SK-N-MC (cell line): Measurements from ENCODE around the gene GNAS-AS1.

Source experiments
- EZH2 ChIP-seq: fragments of 200-600 bp; sonication (generic); IDR thresholded peaks from one replicate; pipeline ENCODE4 v1.6.1; 2017; ENCODE audit warnings: antibody characterized with exemption
- FOXP2 ChIP-seq: optimal IDR thresholded peaks from 2 replicates; pipeline ENCODE3; 2011; ENCODE audit warnings: mild to moderate bottlenecking, moderate library complexity; ENCODE audit not compliant: insufficient read depth; ENCODE audit errors: extremely low read length, control extremely low read depth
- POLR2AphosphoS5 ChIP-seq: IDR thresholded peaks from 2 replicates; pipeline ENCODE4 v1.6.1; 2012; ENCODE audit warnings: mild to moderate bottlenecking, low read depth, low read length, borderline replicate concordance

DNA sequence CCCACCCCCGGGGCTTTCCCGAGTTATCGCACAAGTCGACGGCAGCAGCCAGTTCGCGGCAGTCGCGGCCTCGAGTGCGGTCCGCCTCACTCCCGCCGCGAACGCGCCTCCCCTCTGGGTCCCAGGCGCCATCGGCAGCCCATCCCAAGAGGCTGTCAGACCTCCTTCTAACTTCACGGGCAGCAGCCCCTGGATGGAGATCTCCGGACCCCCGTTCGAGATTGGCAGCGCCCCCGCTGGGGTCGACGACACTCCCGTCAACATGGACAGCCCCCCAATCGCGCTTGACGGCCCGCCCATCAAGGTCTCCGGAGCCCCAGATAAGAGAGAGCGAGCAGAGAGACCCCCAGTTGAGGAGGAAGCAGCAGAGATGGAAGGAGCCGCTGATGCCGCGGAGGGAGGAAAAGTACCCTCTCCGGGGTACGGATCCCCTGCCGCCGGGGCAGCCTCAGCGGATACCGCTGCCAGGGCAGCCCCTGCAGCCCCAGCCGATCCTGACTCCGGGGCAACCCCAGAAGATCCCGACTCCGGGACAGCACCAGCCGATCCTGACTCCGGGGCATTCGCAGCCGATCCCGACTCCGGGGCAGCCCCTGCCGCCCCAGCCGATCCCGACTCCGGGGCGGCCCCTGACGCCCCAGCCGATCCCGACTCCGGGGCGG, 3.4 kb upstream of the GNAS-AS1 start:
- TF ChIP-seq EZH2 (no peak), POLR2AphosphoS5 (no peak), FOXP2 (no peak)
